OCI-LY7 (cell line): ENCODE measurements around the gene NUP50.

Experiments
- EZH2phosphoT487 ChIP-seq: fragments of 200-600 bp; sonication (generic); IDR thresholded peaks from 2 replicates; pipeline ENCODE4 v1.6.1; 2018; ENCODE audit warnings: low read depth, borderline replicate concordance, mild to moderate bottlenecking, mixed run types, antibody characterized with exemption, low read length, moderate library complexity, mixed read lengths
- TF ChIP-seq, protein P1 (sequence below): fragments of 200-600 bp; sonication (generic); conservative IDR thresholded peaks from 2 replicates; pipeline ENCODE4 v1.5.1; 2014; ENCODE audit warnings: mild to moderate bottlenecking, antibody characterized with exemption, low read length, moderate library complexity, mixed read lengths

DNA sequence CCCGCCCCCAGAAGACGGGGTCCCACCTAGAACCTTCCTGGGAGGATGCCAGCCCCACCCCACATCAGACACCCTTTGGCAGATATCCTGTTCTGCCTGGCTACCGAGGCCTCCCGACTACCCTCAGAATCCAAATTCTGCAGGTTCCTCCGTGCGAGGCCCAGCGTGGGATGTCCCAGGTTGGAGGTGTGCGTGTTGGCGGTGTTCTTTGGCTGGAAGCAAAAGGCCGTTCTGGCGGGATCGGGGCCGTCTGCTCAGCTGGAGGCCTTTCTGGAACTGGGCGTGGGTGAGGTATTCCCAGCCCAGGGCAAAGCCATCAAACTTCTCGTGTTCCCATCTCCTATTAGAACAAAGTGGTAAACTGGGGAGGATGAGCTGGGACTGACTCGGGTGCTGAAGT, 32.6 kb downstream of the NUP50 start:
- TF ChIP-seq, protein P1, sequence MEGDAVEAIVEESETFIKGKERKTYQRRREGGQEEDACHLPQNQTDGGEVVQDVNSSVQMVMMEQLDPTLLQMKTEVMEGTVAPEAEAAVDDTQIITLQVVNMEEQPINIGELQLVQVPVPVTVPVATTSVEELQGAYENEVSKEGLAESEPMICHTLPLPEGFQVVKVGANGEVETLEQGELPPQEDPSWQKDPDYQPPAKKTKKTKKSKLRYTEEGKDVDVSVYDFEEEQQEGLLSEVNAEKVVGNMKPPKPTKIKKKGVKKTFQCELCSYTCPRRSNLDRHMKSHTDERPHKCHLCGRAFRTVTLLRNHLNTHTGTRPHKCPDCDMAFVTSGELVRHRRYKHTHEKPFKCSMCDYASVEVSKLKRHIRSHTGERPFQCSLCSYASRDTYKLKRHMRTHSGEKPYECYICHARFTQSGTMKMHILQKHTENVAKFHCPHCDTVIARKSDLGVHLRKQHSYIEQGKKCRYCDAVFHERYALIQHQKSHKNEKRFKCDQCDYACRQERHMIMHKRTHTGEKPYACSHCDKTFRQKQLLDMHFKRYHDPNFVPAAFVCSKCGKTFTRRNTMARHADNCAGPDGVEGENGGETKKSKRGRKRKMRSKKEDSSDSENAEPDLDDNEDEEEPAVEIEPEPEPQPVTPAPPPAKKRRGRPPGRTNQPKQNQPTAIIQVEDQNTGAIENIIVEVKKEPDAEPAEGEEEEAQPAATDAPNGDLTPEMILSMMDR = no peak
- no peak for TF ChIP-seq EZH2phosphoT487
